GM19023 (cell line): ENCODE results near the gene CCDC102B.
A peak's percentile ranks its signal among the peaks of the same experiment; 100 is the strongest.
"Not testable (repeated sequence)": the region's sequence is repeated elsewhere in the genome, so short reads cannot be mapped to it uniquely, and the experiment has no call there.

Experiments
- ATAC-seq: cut with Tn5 transposase; IDR thresholded peaks from one replicate; pipeline ENCODE4 v1.9.1; 2021; ENCODE audit warnings: mild to moderate bottlenecking, moderate library complexity; ENCODE audit not compliant: unreplicated experiment

The CCDC102B gene

GRCh38 chr18:68893354-68893753, 95.5 kb downstream of the CCDC102B start:
- ATAC-seq, result no peak

- ATAC-seq, result no peak
Measured at GRCh38 chr18:68897286-68897685, 99.4 kb downstream of the CCDC102B start.

- ATAC-seq, result no peak
Measured at GRCh38 chr18:68909579-68909978, 111.7 kb downstream of the CCDC102B start.

GRCh38 chr18:68915061-68915460, 117.2 kb downstream of the CCDC102B start:
- ATAC-seq, result no peak

GRCh38 chr18:68916734-68917133, 118.9 kb downstream of the CCDC102B start:
- ATAC-seq, result no peak

- no peak for ATAC-seq
Measured at GRCh38 chr18:68918216-68918615, 120.3 kb downstream of the CCDC102B start.

DNA sequence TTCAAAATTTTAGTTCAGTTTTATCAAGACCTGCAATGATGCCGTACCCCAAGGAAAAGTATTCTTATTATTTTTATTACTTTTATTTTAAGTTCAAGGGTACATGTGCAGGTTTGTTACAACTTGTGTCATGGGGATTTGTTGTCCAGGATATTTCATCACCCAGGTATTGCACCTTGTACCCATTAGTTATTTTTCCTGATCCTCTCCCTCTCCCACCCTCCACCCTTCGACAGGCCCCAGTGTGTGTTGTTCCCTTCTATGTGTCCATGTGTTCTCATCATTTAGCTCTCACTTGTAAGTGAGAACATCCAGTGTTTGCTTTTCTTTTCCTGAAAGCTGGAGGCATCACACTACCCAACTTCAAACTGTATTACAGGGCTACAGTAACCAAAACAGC, 122.0 kb downstream of the CCDC102B start:
- ATAC-seq, result no peak

DNA sequence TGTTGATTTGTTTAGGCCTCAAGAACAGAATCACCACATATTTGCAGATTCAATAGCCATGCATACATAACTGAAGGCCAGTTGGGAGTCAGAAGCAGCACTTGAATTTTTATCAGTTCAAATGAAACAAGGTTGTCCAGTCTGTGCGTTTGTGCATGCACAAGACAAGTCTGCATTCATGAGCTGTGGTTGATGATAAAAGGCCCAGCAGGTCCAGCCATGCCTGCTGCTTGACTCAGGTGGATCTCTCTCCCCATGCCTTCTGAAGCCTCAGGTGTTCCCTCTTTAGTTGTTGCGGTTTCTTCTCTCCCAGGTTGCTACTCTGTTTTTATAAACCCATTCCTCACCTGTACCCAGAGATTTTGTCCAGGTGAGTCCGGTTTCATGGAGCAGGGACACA, 124.5 kb downstream of the CCDC102B start:
- no peak for ATAC-seq

DNA sequence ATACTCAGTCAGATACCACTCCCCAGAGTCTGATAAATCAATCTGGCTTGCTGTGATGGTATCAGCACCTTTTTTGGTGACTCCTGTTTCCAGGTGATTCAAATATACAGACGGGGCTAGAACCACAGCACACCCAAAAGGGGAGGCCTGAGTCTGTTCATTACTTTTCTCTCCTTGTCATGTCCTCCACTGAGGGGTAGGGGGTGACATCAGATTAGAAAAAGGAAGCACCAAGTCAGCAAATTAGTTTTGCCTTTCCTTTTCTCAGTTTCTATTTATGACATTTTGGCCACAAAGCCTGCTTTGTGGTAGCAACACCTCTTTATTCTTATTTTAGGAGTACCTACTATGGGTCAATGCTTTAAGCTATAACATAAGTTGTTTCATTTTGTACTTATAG, 127.4 kb downstream of the CCDC102B start:
- peak; percentile 78 for ATAC-seq

GRCh38 chr18:68928762-68929675, 131.1 kb downstream of the CCDC102B start:
- no peak for ATAC-seq

DNA sequence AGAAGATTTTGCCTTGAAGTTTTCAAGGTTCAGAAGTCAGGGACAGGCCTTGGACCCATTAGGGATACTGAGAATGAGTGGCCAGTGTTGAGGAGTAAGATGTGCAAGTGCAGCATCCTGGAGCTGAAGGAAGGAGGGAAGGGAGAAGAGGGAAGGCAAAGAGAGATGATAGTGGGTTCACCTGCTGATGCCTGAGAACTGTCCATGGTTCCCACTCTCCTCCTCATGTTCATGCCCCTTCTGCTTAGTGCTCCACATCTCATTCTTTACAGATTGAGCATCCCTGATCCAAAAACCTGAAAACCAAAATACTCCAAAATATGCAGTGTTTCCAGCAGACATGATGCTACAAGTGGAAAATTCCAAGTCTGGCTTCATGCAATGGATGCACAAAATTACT, 137.8 kb downstream of the CCDC102B start:
- no peak for ATAC-seq

- peak; percentile 76 for ATAC-seq
Measured at GRCh38 chr18:68937029-68937599, 139.2 kb downstream of the CCDC102B start.

DNA sequence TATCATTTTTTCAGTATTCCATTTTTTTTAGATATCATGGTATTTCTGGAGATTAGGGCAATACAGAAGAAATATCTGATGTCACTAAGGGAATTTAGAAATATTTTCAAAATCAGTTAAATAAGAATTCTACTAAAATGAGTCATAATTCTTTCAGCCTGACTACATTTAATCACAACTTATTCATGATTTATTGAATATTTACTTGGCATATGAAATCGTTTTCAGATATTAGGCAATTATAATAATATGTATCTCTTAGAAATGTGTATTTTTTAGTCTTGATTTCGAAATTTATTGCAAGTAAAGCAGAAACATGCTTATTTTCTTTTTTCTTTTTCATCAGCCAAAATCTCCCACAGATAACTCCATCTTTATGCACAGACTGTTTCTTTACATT, 142.2 kb downstream of the CCDC102B start:
- no peak for ATAC-seq

DNA sequence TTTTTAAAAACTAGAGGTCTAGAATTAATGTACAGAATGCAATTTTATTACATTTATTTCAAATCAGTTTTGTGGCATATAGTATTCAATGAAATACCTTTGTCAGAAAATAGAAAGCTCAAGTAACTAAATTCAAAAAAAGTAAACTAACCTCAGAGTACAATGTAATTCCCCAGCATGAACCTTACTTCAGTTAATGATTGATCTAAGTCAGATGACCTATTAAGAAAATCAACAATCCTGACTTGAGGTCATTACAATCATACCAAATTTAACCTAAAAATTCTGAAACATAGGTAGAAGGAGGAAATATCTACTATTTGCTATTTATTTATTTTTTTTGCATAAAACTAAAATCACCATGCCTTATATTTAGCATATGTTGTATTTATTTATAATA, 142.9 kb downstream of the CCDC102B start:
- ATAC-seq, result no peak

DNA sequence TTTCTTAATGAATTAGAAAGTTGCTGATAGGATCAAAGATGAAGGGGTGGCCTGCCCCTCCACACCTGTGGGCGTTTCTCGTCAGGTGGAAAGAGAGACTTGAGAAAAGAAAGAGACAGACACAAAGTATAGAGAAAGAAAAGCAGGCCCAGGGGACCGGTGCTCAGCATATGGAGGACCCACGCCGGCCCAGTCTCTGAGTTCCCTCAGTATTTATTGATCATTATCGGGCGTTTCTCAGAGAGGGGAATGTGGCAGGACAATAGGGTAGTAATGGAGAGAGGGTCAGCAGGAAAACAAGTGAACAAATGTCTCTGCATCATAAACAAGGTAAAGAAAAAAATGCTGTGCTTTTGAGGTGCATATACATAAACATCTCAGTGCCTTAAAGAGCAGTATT, 144.3 kb downstream of the CCDC102B start:
- ATAC-seq, result no peak

DNA sequence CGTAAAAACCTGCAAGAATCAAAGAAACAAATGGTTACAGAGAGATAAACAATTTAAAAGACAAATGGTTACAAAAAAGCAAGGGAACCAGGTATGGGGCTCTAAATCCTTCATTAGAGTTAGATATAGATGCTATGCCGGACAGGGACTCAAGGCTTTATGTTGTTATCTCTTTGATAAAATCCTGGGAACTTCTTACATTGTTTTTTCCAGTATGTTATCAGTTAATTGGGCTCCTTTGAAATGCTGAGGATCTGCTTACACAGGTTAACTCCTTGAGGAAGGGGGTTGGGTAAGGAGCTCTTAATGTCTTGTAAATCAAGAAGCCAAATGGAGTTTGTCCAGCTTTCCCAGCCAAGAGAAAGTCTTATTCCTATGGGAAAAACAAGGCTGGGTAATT, 146.0 kb downstream of the CCDC102B start:
- not testable (repeated sequence) for ATAC-seq

DNA sequence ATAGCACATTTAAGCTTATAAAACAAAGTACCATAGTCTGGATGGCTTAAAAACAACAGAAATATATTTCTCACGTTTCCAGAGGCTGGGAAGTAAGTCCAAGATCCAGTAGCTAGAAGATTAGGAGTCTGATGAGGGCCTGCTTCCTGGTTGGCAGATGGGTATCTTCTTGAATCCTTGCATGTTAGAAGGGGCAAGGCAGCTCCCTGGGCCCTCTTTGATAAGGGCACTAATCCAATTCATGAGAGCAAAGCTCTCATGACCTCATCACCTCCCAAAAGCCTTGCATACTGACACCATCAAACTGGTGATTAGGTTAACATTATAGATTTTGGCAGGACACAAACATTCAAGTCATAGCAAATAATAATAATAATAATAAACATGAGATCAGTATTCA, 146.4 kb downstream of the CCDC102B start:
- no peak for ATAC-seq

DNA sequence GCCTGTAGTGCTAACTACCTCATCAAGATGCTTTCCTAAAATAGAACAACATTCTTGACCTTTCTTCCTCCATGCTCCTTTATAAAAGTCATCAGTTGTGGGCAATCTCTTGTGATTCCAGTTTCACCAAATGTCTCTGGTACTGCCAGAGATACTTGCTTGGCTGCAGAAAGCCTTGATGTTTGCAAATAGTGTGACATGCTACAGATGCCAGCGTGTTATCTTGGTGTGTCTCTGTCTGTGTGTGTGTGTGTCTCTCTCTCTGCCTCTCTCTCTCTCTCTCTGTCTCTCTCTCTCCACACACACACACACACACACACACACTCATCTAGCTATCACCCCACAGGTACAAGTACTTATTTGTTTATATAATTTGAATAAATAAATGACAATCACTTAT, 146.9 kb downstream of the CCDC102B start:
- no peak for ATAC-seq

DNA sequence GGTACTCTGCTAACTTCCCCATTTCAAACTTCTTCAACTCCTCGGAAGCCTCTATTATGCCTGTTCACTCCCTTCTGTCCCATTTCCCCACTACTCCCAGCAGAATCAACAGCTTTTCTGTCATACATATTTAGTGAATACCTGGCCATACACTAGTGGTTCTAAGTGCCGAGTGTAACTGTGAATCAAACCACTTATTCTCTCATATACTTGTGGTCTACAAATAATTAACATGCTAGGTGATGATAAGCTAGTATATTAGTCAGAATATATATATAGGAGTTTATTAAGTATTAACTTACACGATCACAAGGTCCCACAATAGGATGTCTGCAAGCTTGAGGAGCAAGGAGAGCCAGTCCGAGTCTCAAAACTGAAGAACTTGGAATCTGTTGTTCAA, 150.7 kb downstream of the CCDC102B start:
- no peak for ATAC-seq

- ATAC-seq, result no peak
Measured at GRCh38 chr18:68954738-68955137, 156.9 kb downstream of the CCDC102B start.

GRCh38 chr18:68956650-68957049, 158.8 kb downstream of the CCDC102B start:
- ATAC-seq, result no peak

GRCh38 chr18:68960355-68960754, 162.5 kb downstream of the CCDC102B start:
- no peak for ATAC-seq
